HL-60 (cell line): ENCODE measurements around the gene PTBP1.

ENCODE experiments used
- CTCF ChIP-seq: IDR thresholded peaks from one replicate; pipeline ENCODE4 v1.5.1; 2011; ENCODE audit warnings: low read length, control low read depth, inconsistent platforms; ENCODE audit not compliant: insufficient read depth
- GABPA ChIP-seq: IDR thresholded peaks from 2 replicates; pipeline ENCODE4 v1.6.1; 2012; ENCODE audit warnings: low read depth
- POLR2AphosphoS5 ChIP-seq: IDR thresholded peaks from 2 replicates; pipeline ENCODE4 v1.6.1; 2012; ENCODE audit warnings: low read depth
- REST ChIP-seq: IDR thresholded peaks from 2 replicates; pipeline ENCODE4 v1.6.1; 2012; ENCODE audit warnings: low read depth; ENCODE audit not compliant: insufficient replicate concordance

- no peak for TF ChIP-seq CTCF
- no peak; the same call in 1 of the 2 replicates for TF ChIP-seq POLR2AphosphoS5
- TF ChIP-seq GABPA = no peak
- no peak for TF ChIP-seq REST
Measured at GRCh38 chr19:805600-806550, 8.6 kb downstream of the PTBP1 start.
